ENCODE measurements around the gene NLRX1.
"Not testable (repeated sequence)": the region's sequence is repeated elsewhere in the genome, so short reads cannot be mapped to it uniquely, and the experiment has no call there.

- TF ChIP-seq, protein P1, sequence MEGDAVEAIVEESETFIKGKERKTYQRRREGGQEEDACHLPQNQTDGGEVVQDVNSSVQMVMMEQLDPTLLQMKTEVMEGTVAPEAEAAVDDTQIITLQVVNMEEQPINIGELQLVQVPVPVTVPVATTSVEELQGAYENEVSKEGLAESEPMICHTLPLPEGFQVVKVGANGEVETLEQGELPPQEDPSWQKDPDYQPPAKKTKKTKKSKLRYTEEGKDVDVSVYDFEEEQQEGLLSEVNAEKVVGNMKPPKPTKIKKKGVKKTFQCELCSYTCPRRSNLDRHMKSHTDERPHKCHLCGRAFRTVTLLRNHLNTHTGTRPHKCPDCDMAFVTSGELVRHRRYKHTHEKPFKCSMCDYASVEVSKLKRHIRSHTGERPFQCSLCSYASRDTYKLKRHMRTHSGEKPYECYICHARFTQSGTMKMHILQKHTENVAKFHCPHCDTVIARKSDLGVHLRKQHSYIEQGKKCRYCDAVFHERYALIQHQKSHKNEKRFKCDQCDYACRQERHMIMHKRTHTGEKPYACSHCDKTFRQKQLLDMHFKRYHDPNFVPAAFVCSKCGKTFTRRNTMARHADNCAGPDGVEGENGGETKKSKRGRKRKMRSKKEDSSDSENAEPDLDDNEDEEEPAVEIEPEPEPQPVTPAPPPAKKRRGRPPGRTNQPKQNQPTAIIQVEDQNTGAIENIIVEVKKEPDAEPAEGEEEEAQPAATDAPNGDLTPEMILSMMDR (IDR thresholded peaks at IDR 0.05; ENCODE audit: extremely low read depth in 1 of 2, insufficient read depth in 1 of 2, low read depth in 1 of 2, low read length in 2 of 2), result not testable (repeated sequence)
- TF ChIP-seq POLR2A (IDR thresholded peaks at IDR 0.05; ENCODE audit: low read depth, low read length); EZH2 (IDR thresholded peaks at IDR 0.05; ENCODE audit: borderline replicate concordance, low read depth, low read length, severe bottlenecking); POLR2AphosphoS5 (IDR thresholded peaks at IDR 0.05; ENCODE audit: insufficient read depth, low read depth, low read length); FOS (IDR thresholded peaks at IDR 0.05; ENCODE audit: borderline replicate concordance, insufficient read depth, low read length); JUN (IDR thresholded peaks at IDR 0.05; ENCODE audit: borderline replicate concordance, insufficient read depth, insufficient read length, low read depth); GATA2 (IDR thresholded peaks at IDR 0.05; ENCODE audit: insufficient read depth, insufficient read length, low read depth, low read length): not testable (repeated sequence)
- TF ChIP-seq, protein P2, sequence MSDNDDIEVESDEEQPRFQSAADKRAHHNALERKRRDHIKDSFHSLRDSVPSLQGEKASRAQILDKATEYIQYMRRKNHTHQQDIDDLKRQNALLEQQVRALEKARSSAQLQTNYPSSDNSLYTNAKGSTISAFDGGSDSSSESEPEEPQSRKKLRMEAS (IDR thresholded peaks at IDR 0.05; ENCODE audit: insufficient read depth, insufficient read length), result not testable (repeated sequence)
Measured at GRCh38 chr11:119201236-119201635, 32.7 kb downstream of the NLRX1 start.
